AG09309 (cell line): ENCODE measurements around the gene TP73.

ENCODE experiments used
- DNase-seq: peaks from one replicate; pipeline ENCODE4 v3.0.0-alpha.2; 2010; ENCODE audit warnings: low read depth
- H3K4me3 ChIP-seq: 2 replicates; pipeline ENCODE4 v1.5.1; 2011; ENCODE audit warnings: mild to moderate bottlenecking, low read depth, low read length, moderate library complexity; ENCODE audit not compliant: control insufficient read depth
- TF ChIP-seq, protein P1 (sequence below): IDR thresholded peaks from 2 replicates; pipeline ENCODE4 v1.5.1; 2011; ENCODE audit warnings: mild to moderate bottlenecking, low read depth, low read length, inconsistent platforms; ENCODE audit not compliant: insufficient read depth, control insufficient read depth; ENCODE audit errors: missing control alignments

The TP73 gene

DNA sequence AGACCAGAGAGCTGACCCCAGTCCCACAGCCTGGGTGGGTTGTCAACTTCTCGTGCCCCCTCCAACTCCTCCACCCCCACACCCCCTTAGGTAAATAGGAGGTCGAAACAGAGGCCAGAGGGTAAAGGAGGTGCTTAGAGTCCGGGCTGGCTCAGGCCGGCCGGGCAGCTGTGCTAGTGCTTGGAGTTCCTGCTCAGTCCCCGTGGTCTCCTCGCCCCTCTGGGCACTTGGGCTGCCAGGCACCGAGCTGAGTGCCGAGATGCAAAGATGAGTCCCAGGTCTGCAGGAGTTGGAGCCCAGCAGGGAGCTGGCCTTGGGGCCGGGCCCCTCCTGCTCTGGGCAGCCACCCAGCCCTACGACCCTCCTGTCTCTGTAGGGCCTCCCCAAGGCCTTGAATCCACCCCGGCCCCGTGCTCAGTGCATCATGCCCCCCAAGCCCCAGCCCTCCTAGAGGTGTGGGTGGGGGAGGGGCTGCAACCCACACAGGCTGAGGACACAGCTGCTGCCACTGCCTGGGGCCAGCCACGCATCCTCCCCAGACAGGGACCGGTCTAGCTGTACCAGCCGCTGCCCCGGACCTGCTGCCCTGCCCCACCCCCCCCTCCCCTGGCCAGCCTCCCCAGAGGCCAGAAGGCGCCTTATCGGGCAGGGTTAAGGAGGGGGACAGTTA, 122.1 kb downstream of the TP73 start:
- no peak for DNase-seq
- TF ChIP-seq, protein P1, sequence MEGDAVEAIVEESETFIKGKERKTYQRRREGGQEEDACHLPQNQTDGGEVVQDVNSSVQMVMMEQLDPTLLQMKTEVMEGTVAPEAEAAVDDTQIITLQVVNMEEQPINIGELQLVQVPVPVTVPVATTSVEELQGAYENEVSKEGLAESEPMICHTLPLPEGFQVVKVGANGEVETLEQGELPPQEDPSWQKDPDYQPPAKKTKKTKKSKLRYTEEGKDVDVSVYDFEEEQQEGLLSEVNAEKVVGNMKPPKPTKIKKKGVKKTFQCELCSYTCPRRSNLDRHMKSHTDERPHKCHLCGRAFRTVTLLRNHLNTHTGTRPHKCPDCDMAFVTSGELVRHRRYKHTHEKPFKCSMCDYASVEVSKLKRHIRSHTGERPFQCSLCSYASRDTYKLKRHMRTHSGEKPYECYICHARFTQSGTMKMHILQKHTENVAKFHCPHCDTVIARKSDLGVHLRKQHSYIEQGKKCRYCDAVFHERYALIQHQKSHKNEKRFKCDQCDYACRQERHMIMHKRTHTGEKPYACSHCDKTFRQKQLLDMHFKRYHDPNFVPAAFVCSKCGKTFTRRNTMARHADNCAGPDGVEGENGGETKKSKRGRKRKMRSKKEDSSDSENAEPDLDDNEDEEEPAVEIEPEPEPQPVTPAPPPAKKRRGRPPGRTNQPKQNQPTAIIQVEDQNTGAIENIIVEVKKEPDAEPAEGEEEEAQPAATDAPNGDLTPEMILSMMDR: no peak
- no peak overlapping the region for H3K4me3 ChIP-seq

DNA sequence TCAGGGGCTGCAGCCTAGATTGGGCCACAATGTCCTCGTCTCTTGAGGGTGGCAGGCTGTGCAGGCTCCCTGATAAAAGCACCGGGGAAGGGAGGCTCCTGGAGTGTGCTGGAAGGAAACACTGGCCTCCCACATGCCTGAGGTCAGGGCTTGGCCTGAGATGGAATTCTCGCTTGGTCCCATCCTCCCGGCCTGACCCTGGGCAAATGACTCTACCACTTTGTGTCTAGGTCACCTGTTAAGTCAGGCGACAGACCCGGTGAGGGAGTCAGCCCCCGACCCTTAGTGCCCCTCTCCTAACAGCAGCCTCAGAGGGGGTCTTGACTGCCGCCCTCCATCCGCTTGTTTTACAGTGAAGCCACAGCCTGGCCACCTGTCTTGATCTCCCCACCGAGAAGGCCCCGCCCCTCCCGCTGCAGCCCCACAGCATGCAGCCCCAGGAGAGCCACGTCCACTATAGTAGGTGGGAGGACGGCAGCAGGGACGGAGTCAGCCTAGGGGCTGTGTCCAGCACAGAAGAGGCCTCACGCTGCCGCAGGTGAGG, 122.7 kb downstream of the TP73 start:
- no peak overlapping the region for H3K4me3 ChIP-seq
- TF ChIP-seq, protein P1: no peak
- DNase-seq: no peak

DNA sequence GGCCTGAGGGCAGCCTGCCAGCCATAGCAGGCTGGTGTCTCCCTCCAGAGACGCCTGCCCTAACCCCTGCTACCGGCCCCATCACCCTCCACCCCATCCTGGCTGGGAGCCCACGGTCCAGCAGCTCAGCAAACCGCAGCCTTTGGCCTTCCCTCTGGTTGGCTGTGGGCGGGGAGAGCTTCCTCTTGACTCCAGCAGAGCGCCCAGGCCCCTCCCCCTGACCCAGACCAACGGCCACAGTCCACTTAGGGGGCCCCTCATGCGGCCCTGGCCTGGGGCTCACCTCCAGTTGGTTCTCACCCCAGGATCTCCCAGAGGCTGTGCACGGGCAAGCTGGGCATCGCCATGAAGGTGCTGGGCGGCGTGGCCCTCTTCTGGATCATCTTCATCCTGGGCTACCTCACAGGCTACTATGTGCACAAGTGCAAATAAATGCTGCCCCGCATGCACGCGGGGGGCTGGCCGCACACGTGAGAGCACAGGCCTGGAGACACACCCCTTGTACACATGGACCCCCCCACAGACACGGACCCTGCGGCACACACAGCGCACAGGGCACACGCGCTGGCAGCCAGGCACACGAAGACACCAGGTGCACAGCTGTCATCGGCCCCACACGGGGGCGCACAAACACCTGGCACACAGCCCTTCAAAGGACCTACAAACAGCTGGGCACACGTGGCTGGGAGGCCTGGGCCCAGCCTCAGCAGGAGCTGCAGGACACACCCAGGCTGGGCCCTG, 123.3 kb downstream of the TP73 start:
- H3K4me3 ChIP-seq: no peak overlapping the region
- DNase-seq: no peak

DNA sequence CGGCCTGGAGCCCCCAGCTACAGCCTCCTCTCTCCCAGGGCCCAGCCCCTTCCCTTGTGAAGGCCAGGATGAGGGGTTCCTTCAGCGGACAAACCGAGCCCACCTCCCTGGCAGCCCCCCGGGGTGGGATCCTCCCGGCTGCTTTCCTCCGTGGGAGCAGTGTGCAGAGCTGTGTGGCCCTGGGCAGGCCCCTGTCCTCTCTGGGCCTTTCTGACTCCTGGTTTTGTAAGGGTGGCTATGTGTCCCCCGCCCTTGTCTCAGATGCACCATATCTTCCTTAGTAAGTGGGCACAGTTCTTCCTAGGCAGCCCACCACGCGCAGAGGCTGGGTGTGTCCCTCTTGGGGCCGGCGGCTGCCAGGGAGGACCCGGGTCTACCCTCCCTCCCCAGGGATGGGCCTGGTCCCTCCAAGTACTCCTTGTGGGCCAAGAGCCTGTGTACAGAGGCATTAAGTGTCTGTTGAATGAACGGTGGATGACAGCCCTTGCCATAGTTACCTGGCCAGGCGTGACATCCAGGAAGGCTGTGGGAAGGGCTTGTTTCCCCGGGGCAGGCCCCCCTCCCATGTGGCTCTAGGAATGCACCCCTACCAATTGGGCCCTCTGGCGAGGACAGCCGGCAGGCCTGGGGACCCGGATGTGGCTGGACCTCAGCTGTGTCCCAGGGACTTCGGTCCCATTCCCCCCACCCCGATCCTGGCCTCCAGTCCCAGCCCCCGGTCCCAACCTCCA, 124.1 kb downstream of the TP73 start:
- no peak overlapping the region for H3K4me3 ChIP-seq
- no peak for DNase-seq
- TF ChIP-seq, protein P1: no peak

More for the DNA sequence above, 123.3 kb downstream of the TP73 start:
- TF ChIP-seq, protein P1: no peak

DNA sequence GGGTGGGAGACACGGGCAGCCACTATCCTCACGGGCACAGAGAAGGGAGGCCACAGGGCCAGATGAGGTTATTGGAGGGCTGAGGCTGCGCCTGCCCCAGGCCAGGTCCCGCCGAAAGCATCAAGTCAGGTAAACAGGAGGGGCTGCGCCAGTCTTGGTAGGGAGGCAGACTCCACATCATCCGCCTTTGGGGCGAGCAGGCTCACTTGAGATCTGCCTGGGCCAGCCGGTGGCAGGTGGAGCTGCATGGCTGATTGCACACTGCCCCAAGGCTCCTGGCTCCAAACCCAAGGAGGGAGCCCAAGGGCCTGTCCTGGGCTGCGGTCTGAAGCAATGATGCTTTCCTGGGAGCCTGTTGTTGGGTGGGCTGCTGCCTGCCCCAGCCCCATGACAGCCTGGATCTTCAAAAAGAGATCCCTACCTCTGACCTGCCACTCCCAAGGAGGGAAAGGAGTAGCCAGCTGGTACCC, 124.8 kb downstream of the TP73 start:
- H3K4me3 ChIP-seq: no peak overlapping the region
- TF ChIP-seq, protein P1: no peak
- no peak for DNase-seq
